NK-92 (cell line): Measurements from ENCODE around the gene RAPGEF1.
"Not testable (repeated sequence)": the region's sequence is repeated elsewhere in the genome, so short reads cannot be mapped to it uniquely, and the experiment has no call there.

ENCODE experiments used
- DNase-seq: peaks from one replicate; lab custom pipeline; 2025; ENCODE audit not compliant: unreplicated experiment; lab: John Stamatoyannopoulos, UW

Gene RAPGEF1

DNA sequence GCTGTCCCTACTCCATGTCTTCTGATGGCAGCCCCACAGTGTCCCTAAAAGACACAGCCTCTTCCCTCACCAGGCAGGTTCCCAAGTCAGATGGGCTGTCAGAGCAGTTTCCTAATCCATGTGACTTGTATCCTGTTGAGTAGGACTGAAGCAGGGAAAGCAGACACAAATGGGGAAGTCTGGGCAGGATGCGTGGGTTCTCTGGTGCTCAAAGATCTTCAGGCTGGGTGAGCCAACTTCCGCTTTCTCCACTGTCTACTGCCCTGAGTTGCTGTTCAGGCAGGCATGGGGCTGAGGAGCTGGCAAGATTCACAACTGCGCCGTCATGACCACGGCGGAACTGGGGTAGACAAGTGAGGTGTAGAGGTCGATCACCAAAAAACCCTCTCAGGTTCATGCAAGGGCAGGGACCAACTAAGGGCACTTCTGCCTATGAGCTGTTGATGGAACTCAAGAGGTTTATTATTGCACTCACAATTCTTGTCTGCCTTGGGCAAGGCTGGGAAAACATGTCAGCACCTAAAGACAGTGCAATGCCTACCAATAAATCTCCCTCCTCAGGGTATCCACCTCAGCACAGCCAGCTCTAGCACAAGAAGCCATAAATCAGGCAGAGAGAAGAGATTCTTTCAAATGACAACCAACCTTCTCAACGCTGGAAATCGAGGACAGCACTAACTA is 83.4 kb downstream of the RAPGEF1 start:
- no peak for DNase-seq

DNA sequence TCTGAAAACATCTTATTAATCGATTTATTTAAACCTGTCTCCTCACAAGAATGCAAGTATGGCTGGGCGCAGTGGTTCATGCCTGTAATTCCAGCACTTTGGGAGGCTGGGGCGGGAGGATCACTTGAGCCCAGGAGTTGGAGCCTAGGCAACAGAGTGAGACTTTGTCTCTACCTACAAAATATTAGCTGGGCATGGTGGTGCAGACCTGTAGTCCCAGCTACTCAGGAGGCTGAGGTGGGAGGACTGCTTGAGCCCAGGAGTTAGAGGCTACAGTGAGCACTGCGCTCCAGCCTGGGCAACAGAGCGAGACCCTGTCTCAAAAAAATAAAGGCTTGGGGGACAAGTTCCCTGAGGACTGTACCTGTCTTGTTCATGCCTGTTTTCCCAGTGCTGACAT is 85.5 kb downstream of the RAPGEF1 start:
- DNase-seq = not testable (repeated sequence)

DNA sequence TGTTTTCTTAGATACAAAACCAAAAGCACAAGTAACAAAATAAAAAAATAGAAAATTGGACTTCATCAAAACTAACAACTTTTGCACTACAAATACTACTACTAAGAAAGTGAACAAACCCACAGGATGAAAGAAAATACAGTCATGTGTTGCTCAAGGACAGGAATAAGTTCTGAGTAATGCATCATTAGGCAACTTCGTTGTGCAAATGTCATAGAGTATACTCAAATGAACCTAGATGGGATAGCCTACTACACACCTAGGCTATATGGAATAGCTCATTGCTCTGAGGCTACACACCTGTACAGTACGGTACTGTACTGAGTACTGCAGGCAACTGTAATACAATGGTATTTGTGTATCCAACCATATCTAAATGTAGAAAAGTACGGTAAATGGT is 88.3 kb downstream of the RAPGEF1 start:
- no peak for DNase-seq

DNA sequence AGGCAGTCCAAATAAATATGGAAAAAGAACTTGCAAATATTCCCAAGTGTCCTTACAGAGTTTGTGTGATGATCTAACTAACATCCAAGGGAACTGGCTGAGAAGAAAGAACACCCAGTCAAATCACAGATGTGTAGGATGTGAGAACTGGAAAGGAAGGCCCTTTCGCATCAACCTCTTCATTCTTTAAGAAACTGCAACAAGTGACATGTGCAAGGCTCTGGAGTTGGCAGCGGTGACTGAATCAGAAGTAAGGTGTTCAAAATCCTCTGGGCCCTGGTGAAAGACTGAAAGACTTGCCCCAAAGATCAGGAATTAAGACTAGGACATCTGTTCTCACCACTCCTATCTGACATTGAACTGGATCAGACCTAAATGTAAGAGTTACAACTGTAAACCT is 88.7 kb downstream of the RAPGEF1 start:
- no peak for DNase-seq

DNA sequence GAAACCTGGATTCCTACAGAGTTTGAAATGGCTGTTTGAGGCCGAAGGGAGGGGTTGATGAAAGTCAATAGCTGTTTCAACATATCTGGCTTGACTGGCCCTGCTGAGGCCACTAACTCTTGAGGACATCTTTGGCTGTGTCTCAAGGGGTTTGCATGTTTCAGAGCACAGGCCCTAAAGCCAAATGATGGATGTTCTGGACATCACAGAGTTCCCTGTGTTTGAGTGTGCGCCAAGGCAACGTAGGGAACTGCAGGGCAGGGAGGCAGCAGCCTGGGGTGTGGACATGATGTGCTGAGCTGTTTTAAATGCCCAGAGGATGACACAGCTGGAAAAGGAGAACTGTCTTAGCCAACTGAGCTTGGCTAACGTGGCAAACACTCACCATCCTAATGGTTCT is 89.6 kb downstream of the RAPGEF1 start:
- no peak for DNase-seq

DNA sequence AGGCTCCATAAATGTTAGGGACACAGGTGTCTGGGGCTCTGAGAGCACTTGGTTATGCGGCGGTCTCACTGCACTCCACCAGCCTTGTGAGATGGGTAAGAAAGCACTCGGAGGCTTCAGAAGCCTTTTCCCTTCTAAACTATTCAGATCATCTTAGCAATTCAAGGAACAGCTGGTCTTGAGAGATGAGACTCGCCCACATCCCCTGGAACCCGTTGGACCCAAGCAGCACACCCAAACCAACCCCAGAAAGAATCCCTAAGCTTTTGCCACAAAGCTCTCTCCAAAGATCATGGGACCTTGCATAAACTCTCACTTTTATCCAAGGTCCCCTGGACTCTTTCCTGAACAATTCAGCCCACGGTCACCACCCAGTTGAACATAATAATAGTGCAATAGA is 90.2 kb downstream of the RAPGEF1 start:
- DNase-seq = no peak

DNA sequence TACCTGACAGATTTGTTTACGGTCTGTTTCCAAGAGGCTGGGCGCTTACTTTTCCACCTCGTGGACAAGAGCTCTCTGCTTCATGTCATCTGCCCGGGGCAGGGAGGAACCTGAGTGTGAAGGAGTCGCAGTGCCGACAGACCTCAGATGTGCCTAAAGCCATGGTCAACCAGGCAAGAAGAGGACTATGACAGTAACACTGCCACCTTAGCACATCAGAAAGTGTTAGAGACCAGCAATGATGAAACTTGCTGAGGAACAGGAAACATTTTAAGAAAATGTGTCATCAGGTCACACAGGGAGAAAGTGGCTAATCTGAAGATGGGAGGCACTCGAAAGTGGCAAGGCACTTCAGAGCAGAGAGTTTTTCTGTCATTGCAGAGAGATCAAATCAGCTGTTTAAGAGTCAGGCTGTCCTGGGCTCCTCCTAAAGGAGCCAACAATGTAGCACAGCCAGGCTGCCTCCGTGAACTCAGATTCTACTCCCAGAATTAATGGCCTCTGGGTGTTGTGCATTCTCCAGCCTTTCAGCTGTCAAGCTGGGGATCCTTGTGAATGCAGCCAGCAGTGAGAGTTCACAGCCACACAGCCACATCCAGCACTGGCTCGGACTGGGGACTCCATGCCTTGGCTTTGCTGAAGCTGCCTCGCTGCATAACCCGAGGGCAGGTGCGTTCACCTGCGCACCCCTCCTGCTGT is 94.6 kb downstream of the RAPGEF1 start:
- no peak for DNase-seq

DNA sequence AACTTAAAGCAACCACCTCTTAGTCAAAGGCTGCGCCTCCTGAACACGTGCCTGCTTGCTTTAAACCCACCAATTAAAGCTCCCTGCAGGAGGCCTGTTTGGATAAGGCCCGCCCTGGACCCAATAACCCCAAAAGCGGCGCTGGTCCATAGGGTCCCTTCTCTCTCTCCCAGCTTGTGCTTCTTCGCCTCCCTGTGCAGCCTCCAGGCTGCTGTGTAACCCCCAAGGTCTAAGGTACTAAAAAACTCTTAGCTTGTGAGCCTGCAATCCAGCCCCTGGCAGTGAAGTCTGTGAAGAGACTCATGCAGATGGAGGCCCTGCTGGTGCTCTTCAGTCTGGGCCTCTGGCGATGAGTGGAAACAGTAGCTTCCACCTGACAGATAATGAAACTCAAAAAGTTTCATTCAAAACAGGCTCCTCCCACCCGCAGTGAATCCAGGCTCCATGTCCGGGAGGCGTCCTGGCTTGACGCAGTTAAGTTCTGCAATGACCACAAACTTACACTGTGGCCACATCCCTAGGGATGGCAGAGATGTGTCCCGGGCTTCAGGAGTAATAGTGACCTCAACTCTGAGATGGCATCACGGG is 97.3 kb downstream of the RAPGEF1 start:
- DNase-seq = no peak

DNA sequence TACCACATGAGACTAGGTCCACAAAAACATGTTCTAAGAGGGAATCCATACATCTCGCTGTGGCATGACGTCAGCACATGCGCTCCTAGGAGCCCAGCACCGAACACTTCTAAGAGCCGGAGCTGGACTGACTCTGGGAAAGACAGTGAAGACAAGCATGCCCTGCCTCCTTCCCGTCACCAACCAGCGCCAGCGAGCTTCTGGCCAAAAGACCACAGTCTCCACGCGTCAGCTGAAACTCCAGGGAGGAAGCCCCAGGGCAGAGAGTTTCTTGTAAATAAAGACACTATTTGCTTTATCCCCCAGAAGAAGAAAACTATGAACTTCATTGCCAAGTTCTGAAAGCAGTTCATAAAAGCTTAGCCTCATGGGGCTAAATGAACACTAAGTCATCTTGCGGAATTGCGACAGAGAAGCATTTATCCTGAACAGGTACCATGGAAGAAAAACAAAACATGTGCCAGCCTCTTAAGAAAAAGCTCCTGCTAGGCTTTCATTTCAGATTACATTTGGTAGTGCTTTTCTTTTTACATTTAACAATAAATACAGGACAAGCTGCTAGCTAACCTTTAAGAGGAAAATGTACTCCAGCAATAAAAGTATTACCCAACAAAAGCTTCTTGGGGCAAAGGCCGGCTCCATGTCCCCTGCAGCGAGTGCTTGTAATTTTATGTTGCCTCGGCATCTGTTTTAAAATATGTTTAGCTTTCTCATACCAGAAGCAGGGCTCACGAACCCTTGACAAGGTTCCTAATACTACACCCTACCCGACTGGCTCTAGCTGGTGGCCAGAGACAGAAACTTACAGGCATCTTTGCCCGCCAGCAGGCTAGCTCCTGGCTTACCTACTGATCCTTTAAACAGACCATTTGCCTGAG is 98.0 kb downstream of the RAPGEF1 start:
- no peak for DNase-seq

DNA sequence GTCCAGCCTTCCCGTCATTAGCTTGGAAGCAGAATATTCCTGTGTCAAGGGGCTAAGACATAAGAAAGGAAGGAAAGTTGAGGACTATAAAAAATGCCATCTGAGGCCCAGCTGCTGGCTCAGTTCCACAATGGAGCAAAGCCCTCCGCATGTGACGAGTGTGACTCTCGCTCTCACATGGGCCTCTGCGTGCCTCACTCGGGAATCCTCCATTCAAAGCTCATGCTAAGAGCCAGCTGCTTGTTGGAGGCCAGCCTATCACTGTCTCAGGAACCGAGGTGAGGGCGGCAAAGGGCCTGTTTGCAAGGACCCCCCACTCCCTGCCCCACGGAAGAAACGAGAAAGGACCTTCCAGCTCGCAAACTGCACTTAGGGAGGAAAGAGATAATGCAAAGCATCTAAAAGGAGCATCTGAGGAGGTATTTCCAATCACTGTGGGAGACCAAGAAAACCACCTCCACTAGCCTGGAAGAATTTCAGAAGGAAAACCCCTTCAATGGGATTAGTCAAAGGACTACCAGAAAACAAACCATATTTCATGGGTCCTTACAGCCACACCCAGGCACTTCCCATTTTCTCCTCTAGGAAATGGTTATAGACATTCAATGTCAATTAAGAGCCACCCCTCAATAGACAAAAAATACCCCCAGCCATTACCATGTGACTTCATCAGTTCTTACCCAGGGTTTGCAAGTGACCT is 99.3 kb downstream of the RAPGEF1 start:
- no peak for DNase-seq

DNA sequence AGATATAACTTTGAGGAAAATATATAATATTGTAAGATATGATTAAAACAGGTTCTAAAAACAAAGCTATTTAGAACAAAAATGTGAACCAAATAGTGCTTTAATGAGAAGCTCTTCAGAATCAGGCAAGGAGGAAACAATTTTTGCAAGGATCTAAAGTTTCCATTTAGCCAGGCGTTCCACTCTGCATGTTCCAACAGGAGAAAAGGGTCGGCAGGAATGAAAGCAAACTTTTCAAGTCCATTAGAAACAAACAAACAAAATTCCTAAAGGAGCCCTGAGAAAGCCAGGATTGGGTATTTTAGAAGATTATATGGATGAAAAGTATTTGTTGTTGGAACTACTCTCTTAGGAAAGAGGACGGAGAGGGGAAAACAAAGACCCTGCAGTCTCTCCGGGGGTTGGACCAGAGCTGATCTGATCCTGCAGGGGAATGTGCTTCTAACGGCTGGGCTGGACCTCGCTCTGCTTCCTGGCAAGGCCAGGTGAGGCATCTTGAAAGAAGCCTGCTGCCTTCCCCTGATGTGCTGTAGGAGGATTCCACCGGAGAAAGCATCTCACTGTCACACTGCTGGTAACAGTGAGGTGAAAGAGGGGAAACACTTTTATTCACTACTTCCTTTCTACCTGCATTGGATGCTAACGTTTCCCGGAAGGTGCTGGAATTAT is 100.0 kb downstream of the RAPGEF1 start:
- DNase-seq = no peak

DNA sequence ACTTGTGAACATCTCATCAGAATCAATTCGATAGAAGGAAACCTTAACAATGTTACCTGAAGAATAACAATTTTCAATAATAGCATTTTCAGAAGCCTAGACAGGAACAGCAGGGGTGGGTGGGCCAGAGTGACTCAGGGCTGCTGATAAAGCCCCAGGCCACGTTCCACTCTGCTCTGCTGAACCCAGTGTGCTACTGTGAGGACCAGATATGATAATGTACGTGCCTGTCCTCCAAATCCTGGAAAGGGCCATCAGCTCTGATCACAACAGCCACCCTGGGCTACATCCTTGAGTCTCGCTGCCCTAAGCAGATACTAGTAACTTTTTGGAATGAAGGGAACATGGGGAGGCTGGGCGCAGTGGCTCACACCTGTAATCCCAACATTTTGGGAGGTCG is 103.3 kb downstream of the RAPGEF1 start:
- DNase-seq = no peak

DNA sequence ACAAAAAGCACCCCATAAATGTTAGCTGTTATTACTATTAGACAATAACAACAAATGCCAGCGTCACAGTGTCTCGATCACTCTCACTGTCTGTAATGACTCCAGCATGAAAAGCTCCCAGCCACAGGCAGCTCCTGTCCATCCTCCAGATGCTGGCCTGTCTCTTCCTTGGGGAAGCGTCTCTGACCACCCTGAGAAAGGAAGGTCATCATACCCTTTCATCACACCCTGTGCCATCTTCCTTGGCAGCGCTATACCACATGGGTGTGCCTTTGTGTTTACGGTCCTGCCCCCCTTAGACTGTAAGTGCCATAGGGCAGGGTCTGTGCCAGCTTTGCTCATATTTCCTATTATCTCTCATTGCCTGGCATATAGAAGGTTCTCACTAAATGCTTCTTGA is 104.0 kb downstream of the RAPGEF1 start:
- no peak for DNase-seq

DNA sequence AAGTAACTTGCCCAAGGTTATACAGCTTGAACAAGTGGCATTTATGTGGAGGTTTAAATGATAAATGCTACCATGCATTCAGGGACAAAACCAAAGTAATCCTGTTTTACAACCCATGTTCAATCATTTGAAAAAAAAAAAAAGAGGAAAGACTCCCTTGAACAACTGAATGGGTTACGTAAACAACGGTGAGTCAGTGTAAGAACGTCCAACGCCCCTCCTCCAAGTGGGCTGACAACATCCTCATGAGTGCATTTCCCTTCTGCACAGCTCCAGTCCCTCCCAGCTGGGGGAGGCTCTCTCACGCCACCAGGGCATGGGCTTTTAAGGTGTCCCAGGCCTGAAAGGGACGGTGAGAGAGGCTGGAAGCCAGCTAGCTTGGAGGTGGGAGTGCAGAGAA is 104.6 kb downstream of the RAPGEF1 start:
- DNase-seq = no peak

DNA sequence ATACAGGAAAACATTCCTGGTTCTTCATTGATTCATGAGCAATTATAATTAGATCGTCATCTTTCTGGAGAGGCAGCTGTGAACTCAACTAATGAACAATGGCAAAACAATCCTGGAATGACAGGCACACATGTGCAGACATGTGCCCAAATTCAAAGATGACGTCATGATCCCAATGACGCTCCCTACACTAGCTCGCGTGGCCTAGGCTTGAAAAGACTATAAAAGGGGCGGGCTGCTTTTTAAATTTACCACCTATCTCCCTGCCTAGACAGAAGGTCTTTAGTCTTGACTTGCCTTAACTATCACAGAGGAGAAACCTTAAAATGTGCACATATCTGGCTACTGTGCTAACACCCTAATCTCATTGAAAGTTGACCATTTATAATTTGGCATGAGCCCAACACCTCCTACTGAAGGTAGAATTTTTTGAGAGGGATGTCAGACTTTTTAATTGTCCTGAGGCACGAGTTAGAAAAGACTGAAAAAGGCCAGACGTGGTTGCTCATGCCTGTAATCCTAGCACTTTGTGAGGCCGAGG is 106.3 kb downstream of the RAPGEF1 start:
- DNase-seq = no peak

DNA sequence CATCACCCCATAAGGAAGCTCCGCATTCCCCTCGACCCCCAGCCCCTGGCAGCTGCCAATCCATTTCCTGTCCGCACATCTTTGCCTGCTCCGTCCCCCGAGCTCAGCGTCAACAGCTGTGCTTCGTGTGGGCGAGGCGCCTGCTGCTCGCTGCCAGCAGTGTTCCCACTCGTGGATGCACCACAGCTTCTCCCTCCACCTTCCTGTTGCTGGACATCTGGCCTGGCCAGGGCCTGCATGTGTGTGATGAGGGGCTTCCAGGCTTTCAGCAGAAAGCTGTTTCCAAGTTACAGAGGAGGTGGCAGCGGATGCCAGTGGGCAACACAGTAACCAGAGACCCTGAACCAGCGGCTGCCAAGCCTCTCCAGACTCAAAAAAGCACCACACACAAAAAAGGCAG is 108.6 kb downstream of the RAPGEF1 start:
- DNase-seq = no peak

DNA sequence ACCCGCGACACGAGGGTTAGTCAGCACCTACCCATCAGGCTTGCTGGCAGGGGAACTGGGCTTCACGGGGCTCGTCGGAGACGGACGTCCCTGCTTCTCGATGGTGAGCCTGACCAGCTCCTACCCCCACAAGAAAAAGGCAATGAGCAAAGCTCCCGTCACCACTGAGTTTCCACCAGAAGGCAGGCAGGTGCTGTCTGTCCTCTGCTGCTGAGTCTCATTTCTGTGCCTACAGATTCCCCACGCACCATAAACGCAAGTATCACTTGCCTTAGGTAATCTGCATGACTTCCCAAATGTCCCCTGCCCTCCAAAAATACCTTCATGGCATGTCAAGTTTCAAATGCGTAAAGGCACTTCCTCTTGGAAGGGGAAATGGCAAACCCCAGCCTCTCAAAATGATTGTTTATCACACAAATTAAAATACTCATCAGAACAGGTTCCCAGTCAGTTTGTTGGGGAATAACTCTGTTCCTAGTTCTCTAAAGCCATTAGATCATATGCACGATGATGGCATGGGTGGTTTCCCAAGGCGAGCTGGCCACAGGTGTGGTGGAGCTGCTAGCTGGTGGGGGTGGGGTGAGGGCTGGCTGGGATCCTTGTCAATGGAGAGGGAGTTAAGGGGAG is 109.6 kb downstream of the RAPGEF1 start:
- DNase-seq = no peak

DNA sequence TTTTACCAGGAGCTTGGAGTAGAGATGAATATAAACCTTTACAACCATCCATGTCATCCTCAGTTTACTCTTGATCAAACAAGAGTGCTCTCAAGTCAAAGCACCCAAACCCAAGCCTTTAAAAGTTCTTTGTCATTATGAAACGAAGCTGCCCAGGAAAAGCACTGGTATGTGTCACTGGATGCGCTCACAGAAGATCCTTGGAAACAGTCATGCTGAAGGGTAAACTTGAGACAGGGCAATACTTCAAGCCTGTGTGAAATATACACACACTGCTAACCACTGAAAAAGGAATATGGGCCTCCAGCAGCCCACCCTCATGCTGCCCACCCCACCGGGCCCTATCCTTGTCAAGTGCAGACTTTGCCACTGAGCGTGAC is 110.1 kb downstream of the RAPGEF1 start:
- DNase-seq = no peak

DNA sequence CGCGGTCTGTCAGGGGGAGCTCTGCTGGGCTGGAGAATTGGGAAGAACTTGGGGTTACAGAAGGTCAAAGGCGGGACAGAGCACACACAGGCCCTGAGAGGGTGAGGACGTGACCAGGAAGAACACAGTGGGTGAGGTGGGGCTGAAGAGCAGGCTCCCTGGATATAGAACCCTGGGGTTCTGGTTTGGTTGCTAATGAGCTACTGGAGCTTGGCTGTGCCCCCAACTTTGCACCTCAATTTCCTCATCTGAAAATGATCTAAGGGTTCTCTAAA is 110.7 kb downstream of the RAPGEF1 start:
- DNase-seq = no peak
